Activated naive CD4-positive, alpha-beta T cell treated with anti-CD3 and anti-CD28 coated beads, Interleukin-2, amount 10 ng/mL, durations not matched to agents 7 days and 5 days (primary cell): ENCODE data around the gene CDC26.

Source experiments
- CTCF ChIA-PET: fragments of 350-600 bp; sonication (Branson Sonifier 250); formaldehyde crosslinking; loops from one replicate; lab custom pipeline; 2021; ENCODE audit warnings: antibody characterized with exemption; lab: Charles Lee
- DNase-seq: peaks from one replicate; pipeline ENCODE4 v3.0.0-alpha.2; 2020
- H3K27ac Mint-ChIP-seq: one replicate; pipeline ENCODE4 v1.8.0; 2021; ENCODE audit warnings: mild to moderate bottlenecking, moderate library complexity, mixed read lengths
- H3K27me3 Mint-ChIP-seq: one replicate; pipeline ENCODE4 v1.8.0; 2021; ENCODE audit warnings: mild to moderate bottlenecking, mixed read lengths
- H3K36me3 Mint-ChIP-seq: one replicate; pipeline ENCODE4 v1.8.0; 2021; ENCODE audit warnings: mixed read lengths
- H3K4me1 Mint-ChIP-seq: one replicate; pipeline ENCODE4 v1.8.0; 2021; ENCODE audit warnings: mixed read lengths
- H3K4me3 Mint-ChIP-seq: one replicate; pipeline ENCODE4 v1.8.0; 2021; ENCODE audit warnings: mild to moderate bottlenecking, moderate library complexity, mixed read lengths
- H3K9me3 Mint-ChIP-seq: one replicate; pipeline ENCODE4 v1.8.0; 2021; ENCODE audit warnings: mixed read lengths

Gene CDC26

DNA sequence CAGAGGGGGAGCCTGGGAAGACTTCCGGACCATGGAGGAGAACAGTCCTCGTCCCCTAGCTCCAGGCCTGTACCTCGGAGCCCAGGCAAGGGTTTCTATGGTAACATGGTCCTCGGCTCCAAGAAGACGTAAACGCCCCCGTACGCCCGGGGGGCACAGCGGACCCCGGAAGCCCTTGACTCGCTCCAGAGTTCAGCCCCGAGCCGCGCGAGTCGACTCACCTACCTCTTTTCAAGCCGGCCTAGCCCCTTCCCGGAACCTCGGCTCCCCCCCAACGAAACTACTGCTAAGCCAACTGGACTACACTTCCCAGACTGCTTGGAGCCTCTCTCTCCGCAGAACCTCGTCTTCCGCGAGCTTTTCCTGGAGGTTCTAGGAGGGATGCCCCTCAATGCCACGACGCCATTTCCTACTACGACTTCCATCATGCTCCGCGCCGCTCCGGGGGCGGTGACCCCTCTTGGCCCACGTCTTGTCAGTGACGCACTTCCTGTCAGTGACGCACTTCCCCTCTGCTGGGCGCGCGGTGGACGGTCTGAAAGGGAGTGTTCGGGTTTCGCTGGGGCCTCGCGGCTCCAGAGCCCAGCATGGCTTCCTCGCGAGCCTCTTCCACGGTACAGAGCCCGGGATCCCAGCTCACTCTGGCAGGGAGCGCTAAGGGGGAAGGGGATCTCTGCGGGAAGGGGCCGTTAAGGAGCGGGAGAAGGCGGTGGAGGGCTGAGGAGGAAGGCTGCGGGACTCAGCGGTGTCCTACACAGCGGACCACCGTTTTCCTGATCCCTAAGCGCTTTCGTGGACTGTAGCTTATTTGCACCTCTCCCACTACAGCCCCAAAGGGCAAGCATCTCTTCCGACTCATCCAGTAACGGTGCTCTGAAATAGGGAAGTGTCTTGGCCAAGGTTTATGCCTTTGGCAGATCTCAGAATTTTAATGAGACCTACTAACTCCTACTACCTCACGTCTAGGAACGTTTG, at the start of gene CDC26, which contains the start of gene PRPF4:
TSS of gene CDC26 (minus strand) at position 416 of the 975 bp plus-strand sequence. CDS start 3,065 bp downstream, outside the sequence.
TSS of gene PRPF4 (plus strand) at position 502 of the 975 bp plus-strand sequence. CDS start at position 588, 86 bp downstream.
- Mint-ChIP-seq H3K4me1 (peaks cover 24% of the 10 kb centered on the region), H3K36me3 (peaks cover 42% of the 10 kb centered on the region), H3K4me3 (no peak within 1 kb of the TSS), H3K9me3 (no peaks in the 10 kb centered on the region), H3K27me3 (no peaks in the 10 kb centered on the region), H3K27ac (no peak within 1 kb of the TSS)
- peak; percentile 98 for DNase-seq
- CTCF ChIA-PET: interaction anchor here (0.7 to 4.8 kb wide), 25 partner anchors 9 to 381 kb away, joined by 3 to 66 read pairs (median 5); partner anchors contain the start of genes ALAD, FKBP15, POLE3 and SLC31A1

DNA sequence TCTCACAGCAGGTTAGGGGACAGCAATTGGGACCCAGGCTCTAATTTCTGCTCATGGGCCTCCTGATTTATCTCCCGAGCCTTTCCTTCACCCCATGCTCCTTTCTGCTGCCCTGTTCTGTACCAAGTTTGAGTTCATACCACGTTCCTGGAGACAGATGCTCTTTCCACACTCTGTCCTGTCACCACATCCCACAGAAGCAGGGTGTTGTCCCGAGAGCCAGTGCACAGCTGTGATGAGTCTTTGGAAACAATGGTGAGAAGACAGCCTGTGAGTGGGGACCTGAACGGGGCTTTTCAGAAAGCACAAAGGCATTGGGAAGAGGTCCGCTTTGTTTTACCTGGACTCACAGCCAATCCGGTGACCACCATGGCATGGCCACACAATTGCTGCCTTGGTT, 47.3 kb upstream of the CDC26 start:
- H3K4me3 Mint-ChIP-seq: no peak overlapping the region
- no peak for DNase-seq
- no peaks in the 10 kb centered on the region for H3K4me1 Mint-ChIP-seq
- no peaks in the 10 kb centered on the region for H3K9me3 Mint-ChIP-seq
- H3K36me3 Mint-ChIP-seq: no peaks in the 10 kb centered on the region
- no peak overlapping the region for H3K27ac Mint-ChIP-seq
- CTCF ChIA-PET: no interaction called here
- peaks cover 10% of the 10 kb centered on the region for H3K27me3 Mint-ChIP-seq

DNA sequence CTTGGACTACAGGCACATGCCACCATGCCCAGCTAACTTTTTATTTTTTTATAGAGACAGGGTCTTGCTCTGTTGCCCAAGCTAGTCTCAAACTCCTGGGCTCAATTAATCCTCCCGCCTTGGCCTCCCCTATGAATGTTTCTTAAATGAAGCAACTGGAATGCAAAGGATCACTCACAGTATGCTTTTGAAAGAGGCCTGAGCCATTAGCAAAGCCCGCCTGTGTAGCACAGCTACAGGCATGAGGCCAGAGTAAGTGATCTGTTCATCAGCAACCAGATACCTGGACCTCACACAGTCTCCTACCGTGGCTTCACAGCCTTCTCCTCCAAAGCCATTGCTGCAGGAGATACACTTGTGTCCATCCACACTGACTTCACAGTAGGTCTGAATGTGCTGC, 44.7 kb upstream of the CDC26 start:
- H3K36me3 Mint-ChIP-seq: no peaks in the 10 kb centered on the region
- no peak for DNase-seq

DNA sequence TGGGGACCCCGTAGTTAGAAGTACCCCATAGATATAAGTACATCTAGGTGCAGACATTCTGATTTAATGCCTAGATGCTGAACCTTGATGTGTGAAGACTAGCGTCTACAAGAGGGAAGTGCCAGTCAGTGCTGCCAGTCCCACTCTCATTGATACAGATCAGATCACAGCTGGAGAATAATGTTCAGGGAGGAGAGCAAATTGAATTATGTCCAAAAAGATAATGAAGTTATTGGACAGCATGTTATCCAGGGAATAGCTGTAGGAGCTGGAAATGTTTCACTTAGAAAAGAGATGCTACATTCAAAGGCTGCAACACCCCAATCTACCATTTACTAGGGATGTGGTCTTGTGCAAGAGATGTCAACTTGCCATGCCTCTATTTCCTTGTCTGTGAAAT, 43.7 kb upstream of the CDC26 start:
- Mint-ChIP-seq H3K4me3 (no peak overlapping the region), H3K9me3 (no peaks in the 10 kb centered on the region), H3K27me3 (peaks cover 11% of the 10 kb centered on the region), H3K36me3 (no peaks in the 10 kb centered on the region), H3K4me1 (no peaks in the 10 kb centered on the region), H3K27ac (no peak overlapping the region)
- DNase-seq: no peak
- CTCF ChIA-PET: no interaction called here

More for the DNA sequence above, 44.7 kb upstream of the CDC26 start:
- no peaks in the 10 kb centered on the region for H3K9me3 Mint-ChIP-seq
- H3K27ac Mint-ChIP-seq: no peak overlapping the region
- peaks cover 11% of the 10 kb centered on the region for H3K27me3 Mint-ChIP-seq
- H3K4me1 Mint-ChIP-seq: no peaks in the 10 kb centered on the region
- no peak overlapping the region for H3K4me3 Mint-ChIP-seq
- CTCF ChIA-PET: interaction anchor here (1.4 kb wide), 1 partner anchor 9 kb away, joined by 4 read pairs; no protein-coding TSS in a partner anchor

GRCh38 chr9:113317777-113318176, 42.4 kb upstream of the CDC26 start:
- H3K27me3 Mint-ChIP-seq: peaks cover 11% of the 10 kb centered on the region

GRCh38 chr9:113316030-113316429, 40.7 kb upstream of the CDC26 start:
- Mint-ChIP-seq H3K4me3 (no peak overlapping the region), H3K9me3 (no peaks in the 10 kb centered on the region), H3K27me3 (peaks cover 7% of the 10 kb centered on the region), H3K36me3 (no peaks in the 10 kb centered on the region), H3K4me1 (no peaks in the 10 kb centered on the region), H3K27ac (no peak overlapping the region)
- CTCF ChIA-PET: interaction anchor here (1.1 kb wide), 1 partner anchor 340 kb away, joined by 4 read pairs; no protein-coding TSS in a partner anchor
- no peak for DNase-seq

More at GRCh38 chr9:113317777-113318176, 42.4 kb upstream of the CDC26 start:
- no peak for DNase-seq
- CTCF ChIA-PET: interaction anchor here (1.6 kb wide), 1 partner anchor 83 kb away, joined by 5 read pairs; the partner anchor contains the start of gene ALAD
- Mint-ChIP-seq H3K27ac (no peak overlapping the region), H3K36me3 (no peaks in the 10 kb centered on the region), H3K4me3 (no peak overlapping the region), H3K4me1 (no peaks in the 10 kb centered on the region), H3K9me3 (no peaks in the 10 kb centered on the region)

DNA sequence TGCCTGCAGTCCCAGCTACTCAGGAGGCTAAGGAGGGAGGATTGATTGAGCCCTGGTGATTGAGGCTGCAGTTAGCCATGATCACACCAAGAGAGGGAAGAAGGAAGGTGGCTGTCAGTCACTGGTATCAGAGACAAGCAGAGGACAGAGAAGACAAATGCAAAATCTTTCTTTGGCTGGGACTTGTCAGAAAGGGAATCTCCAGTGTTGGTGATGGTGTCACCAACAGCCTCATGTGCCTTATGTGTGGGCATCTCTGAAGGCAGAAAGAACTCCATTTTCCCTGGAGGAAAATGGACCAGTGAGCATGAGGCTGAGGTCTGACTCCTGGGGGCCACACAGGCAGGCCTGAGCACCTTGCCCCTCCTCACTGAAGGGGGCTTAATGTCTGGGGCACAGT, 39.9 kb upstream of the CDC26 start:
- no peak overlapping the region for H3K4me3 Mint-ChIP-seq
- no peaks in the 10 kb centered on the region for H3K4me1 Mint-ChIP-seq
- CTCF ChIA-PET: interaction anchor here (1.1 kb wide), 1 partner anchor 340 kb away, joined by 4 read pairs; no protein-coding TSS in a partner anchor
- H3K27ac Mint-ChIP-seq: no peak overlapping the region
- peaks cover 5% of the 10 kb centered on the region for H3K27me3 Mint-ChIP-seq
- no peaks in the 10 kb centered on the region for H3K9me3 Mint-ChIP-seq
- no peak for DNase-seq
- no peaks in the 10 kb centered on the region for H3K36me3 Mint-ChIP-seq

DNA sequence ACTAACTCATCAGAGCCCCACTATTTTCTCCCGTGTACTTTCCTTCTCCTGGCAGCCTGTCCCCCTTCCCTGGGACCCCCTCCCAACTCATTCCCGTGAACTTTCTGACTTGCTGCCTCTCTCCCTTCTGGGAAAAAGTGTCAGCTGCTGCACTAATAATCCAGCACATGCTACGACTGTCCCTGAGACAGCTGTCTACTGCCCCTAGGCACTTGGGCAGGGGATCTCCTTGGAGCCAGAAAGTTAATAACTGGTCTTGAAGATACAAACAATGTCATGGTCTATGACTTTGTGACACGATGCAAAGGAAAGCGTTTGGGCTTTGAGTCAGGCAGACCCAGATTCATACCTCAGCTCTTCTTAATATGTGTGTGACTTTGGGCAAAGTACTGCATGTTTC, 37.9 kb upstream of the CDC26 start:
- no peaks in the 10 kb centered on the region for H3K36me3 Mint-ChIP-seq
- no peaks in the 10 kb centered on the region for H3K4me1 Mint-ChIP-seq
- no peak for DNase-seq
- no peak overlapping the region for H3K4me3 Mint-ChIP-seq
- H3K27me3 Mint-ChIP-seq: peaks cover 5% of the 10 kb centered on the region
- H3K9me3 Mint-ChIP-seq: no peaks in the 10 kb centered on the region
- CTCF ChIA-PET: no interaction called here
- H3K27ac Mint-ChIP-seq: no peak overlapping the region

DNA sequence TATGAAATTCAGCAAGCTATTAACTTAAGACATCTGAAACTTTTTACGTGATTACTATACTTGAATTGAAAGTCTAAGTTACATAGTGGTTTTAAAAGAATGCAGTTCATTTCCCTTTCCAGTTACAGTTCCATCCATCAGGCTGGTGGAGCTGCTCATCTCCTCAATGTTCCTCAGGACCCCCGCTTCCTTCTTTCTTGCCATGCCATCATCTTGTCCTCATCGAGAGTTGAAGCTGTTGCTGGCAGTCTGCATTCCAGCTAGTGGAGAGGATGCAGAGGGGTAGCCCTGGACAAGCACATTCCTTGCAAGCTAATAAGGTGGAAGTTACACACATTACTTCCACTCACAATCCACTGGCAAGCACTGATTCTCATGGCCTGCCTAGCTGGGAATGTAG, 36.6 kb upstream of the CDC26 start:
- Mint-ChIP-seq H3K27ac (no peak overlapping the region), H3K4me1 (no peaks in the 10 kb centered on the region), H3K36me3 (no peaks in the 10 kb centered on the region), H3K4me3 (no peak overlapping the region), H3K9me3 (no peaks in the 10 kb centered on the region), H3K27me3 (peaks cover 9% of the 10 kb centered on the region)
- CTCF ChIA-PET: interaction anchor here (0.6 to 5.3 kb wide), 10 partner anchors 8 to 343 kb away, joined by 3 to 43 read pairs (median 4); partner anchors contain the start of gene ALAD
- no peak for DNase-seq

DNA sequence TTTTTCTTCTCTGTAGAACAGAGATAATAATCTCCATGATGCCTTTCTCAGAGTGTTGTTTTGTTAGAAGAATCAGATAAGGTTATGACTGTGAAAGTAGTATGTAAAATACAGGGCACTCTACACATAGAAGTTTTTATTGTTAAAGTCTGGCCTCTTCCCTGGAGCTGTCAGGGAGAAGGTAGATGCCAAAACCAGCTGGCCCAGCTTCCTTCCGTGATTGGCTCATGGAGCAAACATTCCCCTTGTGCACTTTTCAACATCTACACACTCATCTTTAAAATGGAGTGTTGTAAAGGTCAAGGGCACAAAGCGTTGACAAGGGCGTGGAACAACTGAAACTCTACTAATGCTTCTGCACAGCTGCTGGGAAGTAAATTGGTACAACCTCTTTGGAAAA, 35.2 kb upstream of the CDC26 start:
- Mint-ChIP-seq H3K36me3 (no peaks in the 10 kb centered on the region), H3K9me3 (no peaks in the 10 kb centered on the region), H3K4me1 (no peaks in the 10 kb centered on the region), H3K27ac (no peak overlapping the region), H3K4me3 (no peak overlapping the region), H3K27me3 (peaks cover 14% of the 10 kb centered on the region)
- DNase-seq: no peak
- CTCF ChIA-PET: interaction anchor here (0.8 to 5.3 kb wide), 10 partner anchors 10 to 348 kb away, joined by 3 to 43 read pairs (median 4); partner anchors contain the start of genes ALAD and WDR31

DNA sequence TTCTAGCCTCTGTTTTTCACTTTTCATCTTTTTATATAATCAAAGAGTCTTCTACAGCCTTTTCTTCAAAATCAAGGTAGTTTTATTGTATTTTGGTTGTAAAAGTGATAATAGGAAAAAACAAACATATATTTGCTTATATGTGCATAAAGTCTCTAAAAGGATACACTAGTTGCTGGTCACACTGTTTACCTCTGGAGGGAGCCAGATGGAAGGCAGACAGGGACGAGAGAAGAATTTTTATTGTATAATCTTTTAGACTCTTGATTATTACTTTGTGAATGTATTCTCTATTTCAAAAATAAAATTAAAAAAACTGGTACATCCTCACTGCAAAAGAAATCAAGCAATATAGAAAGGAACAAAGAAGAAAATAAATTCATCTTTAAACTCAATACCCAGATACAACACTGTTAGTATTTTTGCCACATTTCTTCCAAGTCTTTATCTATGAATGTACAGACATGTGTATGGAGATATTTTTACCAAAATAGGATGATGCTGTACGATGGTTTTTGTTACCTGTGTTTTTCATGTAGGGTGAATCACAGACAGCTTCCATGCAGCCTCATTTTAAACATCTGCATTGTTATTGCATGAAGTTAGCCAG, 33.9 kb upstream of the CDC26 start:
- no peaks in the 10 kb centered on the region for H3K4me1 Mint-ChIP-seq
- CTCF ChIA-PET: interaction anchor here (0.6 to 5.3 kb wide), 10 partner anchors 49 to 349 kb away, joined by 3 to 43 read pairs (median 6); partner anchors contain the start of gene ALAD
- DNase-seq: peak; percentile 52

GRCh38 chr9:113307396-113307975, 32.1 kb upstream of the CDC26 start:
- CTCF ChIA-PET: interaction anchor here (5.3 kb wide), 1 partner anchor 100 kb away, joined by 43 read pairs; no protein-coding TSS in a partner anchor
- Mint-ChIP-seq H3K36me3 (no peaks in the 10 kb centered on the region), H3K27ac (no peak overlapping the region), H3K9me3 (no peaks in the 10 kb centered on the region), H3K4me1 (no peaks in the 10 kb centered on the region), H3K4me3 (no peak overlapping the region), H3K27me3 (peaks cover 17% of the 10 kb centered on the region)
- no peak for DNase-seq

More for the DNA sequence above, 33.9 kb upstream of the CDC26 start:
- no peaks in the 10 kb centered on the region for H3K9me3 Mint-ChIP-seq
- no peaks in the 10 kb centered on the region for H3K36me3 Mint-ChIP-seq
- no peak overlapping the region for H3K4me3 Mint-ChIP-seq
- peaks cover 10% of the 10 kb centered on the region for H3K27me3 Mint-ChIP-seq
- H3K27ac Mint-ChIP-seq: no peak overlapping the region

GRCh38 chr9:113306566-113306965, 31.2 kb upstream of the CDC26 start:
- Mint-ChIP-seq H3K36me3 (no peaks in the 10 kb centered on the region), H3K27ac (no peak overlapping the region), H3K27me3 (peaks cover 22% of the 10 kb centered on the region), H3K9me3 (no peaks in the 10 kb centered on the region), H3K4me1 (no peaks in the 10 kb centered on the region), H3K4me3 (no peak overlapping the region)
- CTCF ChIA-PET: no interaction called here
- DNase-seq: no peak
